Measurements from ENCODE around the gene S100A12. TPM values are rescaled to one million over a fixed set of nuclear protein-coding genes. Genes with fewer than 3 reads are reported as not detected.
A peak's percentile ranks its signal among the peaks of the same experiment; 100 is the strongest.

Gene S100A12
- total and polyA plus RNA-seq, 7 donors = 2.9 to 23.4 (median 20.8) TPM; not detected in 4

GRCh38 chr1:153357853-153358690 is 17.3 kb downstream of the S100A12 start, which contains the start of gene S100A9:
Gene S100A9, plus strand, starts transcription at chr1:153357854. Its CDS starts 430 bp downstream, at chr1:153358284.
- peak within 1 kb of the TSS in 2 of 4 donors; percentile 10 to 21 for H3K4me3 ChIP-seq

GRCh38 chr1:153357076-153357852 is 18.2 kb downstream of the S100A12 start:
- Histone ChIP-seq H3K9me3 (no peaks in the 10 kb centered on the region), H3K27me3 (no peaks in the 10 kb centered on the region), H3K4me1 (no peaks in the 10 kb centered on the region), H3K27ac (peak overlapping the region in 1 of 4 donors; percentile 32), H3K4me3 (peak overlapping the region in 1 of 4 donors; percentile 21), H3K36me3 (no peaks in the 10 kb centered on the region)
- 45 to 49% methylated on average over 10 of the region's 10 CpGs for WGBS, 2 donors
- intact Hi-C loops (cut with DNase I) = no loop called here
- DNase-seq = peak; percentile 77
- TF ChIP-seq POLR2AphosphoS5 (IDR thresholded peaks at IDR 0.05) = no peak
- no peak for TF ChIP-seq EP300 (IDR thresholded peaks at IDR 0.05)

More at GRCh38 chr1:153357853-153358690, 17.3 kb downstream of the S100A12 start, which contains the start of gene S100A9:
- 72 to 73% methylated on average over 11 of the region's 11 CpGs for WGBS, 2 donors
- Histone ChIP-seq H3K36me3 (no peaks in the 10 kb centered on the region), H3K27ac (peak within 1 kb of the TSS in 1 of 4 donors; percentile 32), H3K9me3 (no peaks in the 10 kb centered on the region), H3K4me1 (no peaks in the 10 kb centered on the region), H3K27me3 (no peaks in the 10 kb centered on the region)
- DNase-seq = no peak
- intact Hi-C loops (cut with DNase I) = no loop called here
- TF ChIP-seq POLR2AphosphoS5 (IDR thresholded peaks at IDR 0.05) (peak in 2 of 4 donors; percentile 11 to 30), EP300 (IDR thresholded peaks at IDR 0.05) (no peak)

GRCh38 chr1:153356392-153357075 is 18.9 kb downstream of the S100A12 start:
- Histone ChIP-seq H3K27me3 (peaks cover 0 to 3% (median 0%) of the 10 kb centered on the region in 3 donors), H3K36me3 (no peaks in the 10 kb centered on the region), H3K27ac (no peak overlapping the region), H3K4me3 (no peak overlapping the region), H3K9me3 (no peaks in the 10 kb centered on the region), H3K4me1 (no peaks in the 10 kb centered on the region)
- DNase-seq = no peak
- 90 to 91% methylated on average over 8 of the region's 8 CpGs for WGBS, 2 donors
- TF ChIP-seq CTCF (IDR thresholded peaks at IDR 0.05) (no peak), POLR2A (IDR thresholded peaks at IDR 0.05) (no peak), POLR2AphosphoS5 (IDR thresholded peaks at IDR 0.05) (no peak), EP300 (IDR thresholded peaks at IDR 0.05) (no peak)
- intact Hi-C loops (cut with DNase I) = no loop called here

GRCh38 chr1:153355445-153356071 is 19.9 kb downstream of the S100A12 start:
- no peak overlapping the region for H3K4me3 ChIP-seq
- TF ChIP-seq CTCF (IDR thresholded peaks at IDR 0.05) (peak in 2 of 4 experiments; percentile 8 to 13), POLR2AphosphoS5 (IDR thresholded peaks at IDR 0.05) (no peak)
- H3K9me3 ChIP-seq = no peaks in the 10 kb centered on the region
- no peak for DNase-seq
- peaks cover 0 to 13% (median 0%) of the 10 kb centered on the region in 3 donors for H3K27me3 ChIP-seq
- 40 to 54% methylated on average over 10 of the region's 10 CpGs for WGBS, 2 donors
- H3K36me3 ChIP-seq = no peaks in the 10 kb centered on the region
- no peak overlapping the region for H3K27ac ChIP-seq
- intact Hi-C loops (cut with DNase I) = no loop called here
- H3K4me1 ChIP-seq = no peaks in the 10 kb centered on the region

- H3K36me3 ChIP-seq = no peaks in the 10 kb centered on the region
- no peak overlapping the region for H3K27ac ChIP-seq
- peaks cover 0 to 18% (median 0%) of the 10 kb centered on the region in 3 donors for H3K27me3 ChIP-seq
- intact Hi-C loops (cut with DNase I) = no loop called here
- H3K4me3 ChIP-seq = no peak overlapping the region
- H3K4me1 ChIP-seq = no peaks in the 10 kb centered on the region
- DNase-seq = no peak
- 39 to 67% methylated on average over 8 of the region's 8 CpGs for WGBS, 2 donors
- TF ChIP-seq CTCF (IDR thresholded peaks at IDR 0.05) = no peak
- no peak for TF ChIP-seq POLR2A (IDR thresholded peaks at IDR 0.05)
- no peak for TF ChIP-seq EP300 (IDR thresholded peaks at IDR 0.05)
- no peak for TF ChIP-seq POLR2AphosphoS5 (IDR thresholded peaks at IDR 0.05)
- no peaks in the 10 kb centered on the region for H3K9me3 ChIP-seq
Observed at GRCh38 chr1:153354515-153355193, 20.8 kb downstream of the S100A12 start.

Data from sigmoid colon (tissue), 7 donors.